ENCODE measurements around the gene OSBPL9. TPM values are rescaled to one million over a fixed set of nuclear protein-coding genes. Genes with fewer than 3 reads are reported as not detected.
A peak's percentile ranks its signal among the peaks of the same experiment; 100 is the strongest.

OSBPL9 gene
- total and polyA plus RNA-seq, 10 of the 15 experiments (the other 5 are each of a cell fraction or from before 2014, with no cell fraction given), result 25.9 to 156 (median 108) TPM

GRCh38 chr1:51735746-51736254 is 118.9 kb downstream of the OSBPL9 start:
- POLR2A ChIA-PET, result interaction anchor here (1.2 to 9.1 kb wide), 2 partner anchors 7 to 9 kb away, joined by 4 to 99 read pairs; no protein-coding TSS in a partner anchor
- TF ChIP-seq KAT2A (conservative IDR thresholded peaks at IDR 0.05; ENCODE audit: control insufficient read depth, low read depth, low read length), result no peak
- TF ChIP-seq RAD21 (IDR thresholded peaks at IDR 0.05; ENCODE audit: insufficient read depth, low read depth, low read length), result no peak
- TF ChIP-seq ASH2L (IDR thresholded peaks at IDR 0.05; ENCODE audit: borderline replicate concordance, low read depth), result no peak
- no peak for TF ChIP-seq MTA2 (IDR thresholded peaks at IDR 0.05; ENCODE audit: low read depth)
- no peak for TF ChIP-seq NFIC (IDR thresholded peaks at IDR 0.05; ENCODE audit: low read depth, low read length)
- no peak for TF ChIP-seq SKIL (IDR thresholded peaks at IDR 0.05; ENCODE audit: low read depth, poor library complexity, severe bottlenecking)
- no peaks in the 10 kb centered on the region for H4K20me1 ChIP-seq (ENCODE audit: control insufficient read depth, insufficient read depth)
- H3K27ac ChIP-seq (ENCODE audit: control insufficient read depth, insufficient read depth), result no peak overlapping the region; the same call in 1 of the 2 replicates
- no peaks in the 10 kb centered on the region for H3K9me3 ChIP-seq (replicated peaks; ENCODE audit: control insufficient read depth, insufficient read depth, low read length)
- CTCF ChIA-PET, result interaction anchor here (0.8 to 1.7 kb wide), 2 partner anchors 10 to 21 kb away, joined by 3 to 4 read pairs; no protein-coding TSS in a partner anchor
- in situ Hi-C loops (cut with MboI) (no loop called here), intact Hi-C loops (cut with micrococcal nuclease; ENCODE audit: unreplicated experiment) (loop anchor here (10.0 kb wide), 2 partner anchors 111 to 221 kb away; partner anchors contain the start of gene EPS15)
- WGBS (ENCODE audit: insufficient coverage, insufficient replicate concordance, low lambda C conversion rate, missing lambda C conversion rate), result 68% methylated on average over 5 of the region's 5 CpGs
- DNase-seq (ENCODE audit: low read depth, low spot score) (no peak), ATAC-seq (no peak), FAIRE-seq (no peak)
- no TSS peak for BruUV-seq (replicated peaks)
- H3K27me3 ChIP-seq (replicated peaks in 1 of 2; ENCODE audit: control insufficient read depth in 2 of 2, insufficient read depth in 2 of 2, low read length in 1 of 2), result no peaks in the 10 kb centered on the region
- peaks cover 98% of the 10 kb centered on the region for H3K79me2 ChIP-seq (ENCODE audit: control insufficient read depth, insufficient read depth, low read length)
- RAD21 ChIA-PET (ENCODE audit: unreplicated experiment), result interaction anchor here (1.2 to 5.5 kb wide), 2 partner anchors 9 to 20 kb away, joined by 3 to 50 read pairs; no protein-coding TSS in a partner anchor
- H2AFZ ChIP-seq (ENCODE audit: control insufficient read depth, low read depth, low read length), result no peak overlapping the region
- SMC1A ChIA-PET (ENCODE audit: uncharacterized antibody, unreplicated experiment), result interaction anchor here (0.7 to 14.3 kb wide), 5 partner anchors 7 to 69 kb away, joined by 3 to 154 read pairs (median 4); no protein-coding TSS in a partner anchor
- H3K4me1 ChIP-seq (ENCODE audit: control insufficient read depth, insufficient read depth, low read length), result peaks cover 25% of the 10 kb centered on the region; the same call in 1 of the 2 replicates
- H3K36me3 ChIP-seq (ENCODE audit: control insufficient read depth in 2 of 2, insufficient read depth in 2 of 2, low read length in 1 of 2), result no peaks in the 10 kb centered on the region; a peak in 1 of 4 replicates
- no peak overlapping the region for H3K9ac ChIP-seq (ENCODE audit: control insufficient read depth, insufficient read depth, low read length)
- peak overlapping the region; percentile 43 for H3K4me3 ChIP-seq
- H3K4me2 ChIP-seq (ENCODE audit: control insufficient read depth, insufficient read depth), result peak overlapping the region; percentile 31; the same call in 1 of the 2 replicates
